Stimulated activated CD4-positive, alpha-beta T cell treated with anti-CD3 and anti-CD28 coated beads, Interleukin-2, amount 100 ng/mL, for 24 hours (primary cell): ENCODE measurements around the gene RDM1.
A peak's percentile ranks its signal among the peaks of the same experiment; 100 is the strongest.
"Not testable (repeated sequence)": the region's sequence is repeated elsewhere in the genome, so short reads cannot be mapped to it uniquely, and the experiment has no call there.

Experiments used
- DNase-seq, 2 donors: peaks; one replicate each; pipeline ENCODE4 v3.0.0-alpha.2; 2020

The RDM1 gene

DNA sequence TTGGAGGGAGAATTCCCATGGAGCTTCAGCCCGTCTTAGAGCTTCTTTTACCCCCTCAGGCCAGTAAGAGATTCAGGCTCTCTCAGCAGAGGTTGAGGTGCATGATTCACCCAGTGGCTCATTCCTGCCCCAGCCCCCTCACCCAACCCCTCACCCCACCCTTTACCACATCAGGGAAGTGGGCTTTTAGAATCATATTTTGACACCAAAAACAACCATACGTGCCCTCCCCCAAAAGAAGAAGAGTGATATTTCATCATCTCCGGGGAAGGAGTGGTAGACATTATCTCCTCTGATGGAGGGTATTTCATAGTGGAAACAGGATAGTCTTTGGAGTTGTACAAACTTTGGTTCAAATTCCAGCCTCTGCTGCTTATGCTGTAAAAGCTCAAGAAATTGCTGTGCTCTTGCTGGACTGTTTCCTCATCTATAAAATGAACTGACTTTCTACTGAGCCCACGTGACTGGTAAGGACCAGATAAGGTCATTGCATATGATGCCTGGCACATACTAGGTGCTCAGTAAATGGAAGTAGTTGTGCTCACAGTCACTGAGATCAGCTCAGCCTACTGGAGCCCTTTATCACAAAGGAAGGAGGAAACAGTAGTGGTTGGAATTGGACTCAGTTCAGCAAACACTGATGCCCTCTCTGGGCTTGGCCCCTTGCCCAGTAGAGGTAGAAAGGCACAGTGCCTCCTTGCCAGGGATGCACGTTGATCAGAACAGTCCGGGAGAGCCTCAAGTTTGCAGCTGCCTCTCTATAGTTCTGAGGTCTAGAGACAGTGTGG lies 32.1 kb downstream of the RDM1 start:
- DNase-seq: no peak

DNA sequence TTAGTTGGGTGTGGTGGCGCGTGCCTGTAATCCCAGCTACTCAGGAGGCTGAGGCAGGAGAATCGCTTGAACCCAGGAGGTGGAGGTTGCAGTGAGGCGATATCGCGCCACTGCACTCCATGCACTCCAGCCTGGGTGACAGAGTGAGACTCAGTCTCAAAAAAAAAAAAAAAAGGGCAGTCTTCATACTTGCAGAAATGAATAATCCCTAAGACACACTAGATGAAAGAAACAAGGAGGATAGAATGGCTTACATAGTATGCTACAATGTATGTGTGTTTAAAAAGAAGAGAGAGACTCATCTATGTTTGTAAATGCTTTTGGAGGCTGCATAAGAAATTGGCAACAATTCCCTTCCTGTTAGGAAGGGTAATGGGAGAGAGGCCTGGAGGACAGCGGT lies 32.8 kb downstream of the RDM1 start:
- DNase-seq: not testable (repeated sequence)

DNA sequence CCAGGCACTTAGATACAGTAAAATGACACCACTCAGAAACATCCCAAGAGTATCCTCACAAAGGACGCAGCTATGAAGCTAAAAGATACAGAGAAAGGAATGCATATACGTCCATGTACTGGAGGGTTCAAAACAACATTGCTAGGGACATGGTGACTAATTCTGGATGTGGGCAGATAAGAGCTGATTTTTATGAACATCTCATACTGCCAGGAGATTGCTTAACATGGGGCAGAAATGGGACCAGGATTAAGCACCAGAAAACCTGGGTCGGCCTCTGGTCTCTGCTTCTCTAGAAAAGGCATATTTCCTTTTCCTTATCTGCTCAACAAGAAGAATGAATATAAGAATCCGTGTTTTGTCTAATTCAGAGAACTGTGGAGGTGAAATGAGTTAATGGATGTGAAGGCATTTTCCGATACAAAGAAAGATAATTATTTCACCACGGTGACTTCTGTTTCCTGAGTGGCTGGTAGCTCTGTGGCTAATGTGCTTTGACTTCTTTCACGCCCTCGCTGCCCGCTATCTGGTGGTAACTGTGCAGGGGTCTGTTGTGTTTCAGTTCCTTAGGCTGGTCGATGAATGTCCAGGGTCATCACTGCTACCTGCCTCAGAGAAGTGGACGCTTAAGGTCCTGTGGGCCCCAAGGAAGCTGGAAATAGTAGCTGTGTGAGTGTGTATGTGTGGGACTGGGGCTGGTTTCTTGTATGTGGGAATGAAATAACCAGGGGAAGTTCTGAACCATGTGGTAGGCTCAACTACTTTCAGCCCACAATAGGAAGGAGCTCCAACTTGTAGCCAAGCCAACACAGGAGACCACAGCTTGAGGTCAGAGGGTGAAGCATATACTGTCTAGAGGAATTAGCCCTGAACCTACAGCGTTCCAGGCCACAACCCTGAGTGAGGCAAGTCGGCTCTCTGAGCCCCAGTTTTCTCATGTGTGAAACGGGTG lies 34.7 kb downstream of the RDM1 start:
- DNase-seq: peak in 1 of 2 donors; percentile 30

DNA sequence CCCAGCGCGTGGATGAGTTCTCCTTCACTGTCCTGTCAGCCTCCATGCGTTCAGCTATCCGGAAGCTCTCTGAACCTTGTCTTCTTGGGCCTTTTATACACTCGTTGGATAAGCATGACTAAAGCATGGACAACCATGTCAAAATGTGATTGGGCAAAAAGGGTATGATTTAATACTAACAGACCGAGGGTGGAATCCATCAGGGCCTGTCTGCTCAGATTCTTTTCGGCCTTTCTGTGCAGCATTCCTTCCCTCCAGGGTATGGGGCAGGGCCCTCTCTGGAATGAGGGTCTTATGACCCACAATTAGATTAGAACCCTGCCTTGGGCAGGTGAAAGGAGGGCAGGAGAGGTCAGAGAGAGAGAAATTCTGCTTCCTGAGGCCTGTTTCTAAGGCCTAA lies 36.4 kb downstream of the RDM1 start:
- no peak for DNase-seq

DNA sequence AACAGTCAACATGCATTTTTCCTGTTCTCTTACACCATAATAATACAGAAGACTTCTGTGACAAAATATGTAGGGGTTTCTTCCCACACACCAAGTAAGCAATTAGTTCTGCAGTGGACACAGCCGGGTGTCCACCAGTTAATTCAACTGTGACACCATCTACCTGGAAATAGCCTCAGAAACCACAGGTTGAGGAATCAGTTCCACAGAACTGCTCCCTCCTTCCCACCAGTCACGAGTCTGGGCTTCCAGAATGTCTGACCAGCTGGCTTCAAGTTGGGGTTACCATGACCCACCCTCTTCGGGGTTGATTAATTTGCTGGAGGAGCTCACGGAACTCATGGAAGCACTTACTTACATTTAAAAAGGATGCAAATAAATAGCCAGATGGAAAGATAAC lies 36.8 kb downstream of the RDM1 start:
- no peak for DNase-seq

DNA sequence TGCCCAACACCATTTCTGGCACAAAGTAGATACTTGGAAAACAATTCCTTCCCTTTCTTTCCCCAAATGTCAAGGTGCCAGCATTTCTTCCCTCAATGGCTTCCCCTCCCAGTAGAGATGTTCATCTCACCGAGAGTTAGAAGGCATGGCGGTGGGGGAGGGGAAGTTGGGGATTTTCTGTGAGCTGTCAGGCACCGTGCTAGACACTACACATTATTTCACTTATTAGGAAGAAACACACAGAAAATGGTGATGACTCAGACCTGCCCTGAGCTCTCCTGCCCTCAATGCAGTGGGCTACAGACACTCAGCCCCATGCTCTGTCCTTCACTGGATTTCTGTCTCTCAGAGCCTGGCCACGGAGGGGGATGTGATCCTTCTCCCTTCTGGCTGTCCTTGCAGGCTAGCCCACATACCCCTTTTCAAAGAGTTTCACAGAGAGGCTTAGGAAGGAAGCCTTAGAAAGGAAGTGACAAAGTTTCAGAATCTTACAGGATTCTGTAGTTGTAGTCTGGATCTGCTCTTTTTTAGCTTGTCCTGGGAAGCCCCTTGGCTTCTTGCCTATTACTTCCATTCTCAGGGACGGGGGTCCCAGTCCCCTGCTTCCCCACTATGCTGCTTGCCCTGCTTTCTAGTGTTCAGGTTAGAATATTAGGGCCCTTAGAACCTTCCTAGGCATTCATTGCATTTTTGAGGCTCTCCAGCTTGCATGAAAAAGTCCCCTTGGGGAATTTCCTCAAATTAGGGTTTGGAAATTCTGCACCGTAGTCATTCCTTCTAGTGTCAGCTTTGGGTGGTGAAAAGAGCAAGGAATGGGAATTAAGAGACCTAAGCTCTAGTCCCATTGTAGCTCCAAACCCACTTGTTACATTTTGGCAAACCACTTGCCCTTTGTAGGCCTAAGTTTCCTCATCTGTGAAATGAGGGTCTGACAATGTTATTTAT lies 38.2 kb downstream of the RDM1 start:
- DNase-seq: peak; percentile 56 to 64

DNA sequence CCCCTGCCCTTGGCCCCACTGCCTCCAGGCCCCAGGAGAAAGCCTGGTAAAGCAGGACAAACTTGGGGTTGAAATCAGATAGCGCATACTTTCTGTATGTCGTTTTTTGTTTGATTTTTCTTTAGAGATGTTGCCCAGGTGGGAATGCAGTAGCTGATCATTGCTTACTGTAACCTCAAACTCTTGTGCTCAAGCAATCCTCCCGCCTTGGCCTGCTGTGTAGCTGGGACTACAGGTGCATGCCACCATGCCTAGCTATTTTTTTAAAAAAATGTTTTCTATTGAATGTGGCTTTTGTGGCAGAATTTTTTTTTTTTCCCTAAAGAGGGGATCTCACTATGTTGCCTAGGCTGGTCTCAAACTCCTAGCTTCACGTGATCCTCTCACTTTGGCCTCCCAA lies 39.3 kb downstream of the RDM1 start:
- DNase-seq: no peak

DNA sequence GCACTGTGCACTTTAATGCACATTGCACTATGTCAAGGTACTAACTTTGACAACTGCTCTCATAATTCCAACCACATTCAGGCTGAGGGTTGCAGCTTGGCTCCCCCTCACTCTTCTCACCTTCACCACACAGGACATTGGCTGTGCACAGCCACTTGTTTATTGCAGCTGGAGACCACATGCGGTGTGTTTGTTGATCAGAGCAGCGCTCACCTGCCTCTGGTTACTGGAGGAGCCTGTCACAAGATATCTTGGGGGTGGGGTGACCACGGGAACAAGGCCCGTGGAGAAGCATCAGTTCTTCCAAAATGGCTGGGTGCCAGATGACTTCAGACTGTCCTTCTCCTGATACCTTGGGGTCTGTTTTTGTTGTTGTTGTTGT lies 39.8 kb downstream of the RDM1 start:
- peak in 1 of 2 donors; percentile 20 for DNase-seq

DNA sequence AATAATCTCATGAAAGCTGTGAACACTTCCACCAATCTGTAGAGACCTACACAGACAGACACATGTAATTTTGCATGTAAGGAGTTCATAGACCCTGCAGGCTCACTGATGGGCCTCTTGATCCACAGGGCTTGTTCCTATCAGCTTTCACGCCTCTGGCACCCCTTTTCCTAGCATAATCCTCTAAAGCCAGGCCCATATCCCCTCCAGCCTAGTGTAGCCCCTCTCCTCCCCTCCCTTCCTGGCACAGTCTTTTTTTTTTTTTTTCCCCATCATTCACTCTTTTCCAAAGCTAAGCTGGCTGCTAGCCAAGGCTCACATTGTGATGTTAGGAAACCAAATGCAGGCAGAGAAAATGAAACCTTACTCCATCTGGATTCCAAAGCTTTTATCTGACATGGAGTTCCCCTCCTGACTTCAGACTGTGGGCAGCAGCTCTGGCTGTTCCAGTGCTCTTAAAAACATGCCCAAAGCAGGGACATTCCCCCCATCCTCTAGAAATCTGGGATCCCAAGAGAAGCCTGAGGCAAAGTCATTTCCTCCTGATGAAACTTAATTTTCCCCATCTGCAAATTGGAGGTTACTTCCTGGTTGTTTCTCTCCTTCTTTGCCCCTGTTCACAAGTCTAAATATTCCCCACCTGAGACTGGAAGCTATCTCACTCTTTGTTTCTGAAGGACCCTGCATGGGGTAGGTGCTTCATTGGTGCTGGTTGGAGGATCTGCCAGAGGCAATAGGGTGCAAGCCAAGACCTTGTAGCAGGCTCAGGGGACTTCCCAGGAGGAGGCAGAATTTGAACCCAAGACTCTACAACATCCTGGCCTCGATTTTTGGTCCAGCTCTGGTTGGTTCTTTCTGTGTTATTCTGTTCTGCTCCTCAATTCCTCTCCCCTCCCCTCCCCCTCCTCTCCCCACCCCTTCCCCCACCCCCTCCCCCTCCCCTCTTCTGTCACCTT lies 40.5 kb downstream of the RDM1 start:
- DNase-seq: no peak

DNA sequence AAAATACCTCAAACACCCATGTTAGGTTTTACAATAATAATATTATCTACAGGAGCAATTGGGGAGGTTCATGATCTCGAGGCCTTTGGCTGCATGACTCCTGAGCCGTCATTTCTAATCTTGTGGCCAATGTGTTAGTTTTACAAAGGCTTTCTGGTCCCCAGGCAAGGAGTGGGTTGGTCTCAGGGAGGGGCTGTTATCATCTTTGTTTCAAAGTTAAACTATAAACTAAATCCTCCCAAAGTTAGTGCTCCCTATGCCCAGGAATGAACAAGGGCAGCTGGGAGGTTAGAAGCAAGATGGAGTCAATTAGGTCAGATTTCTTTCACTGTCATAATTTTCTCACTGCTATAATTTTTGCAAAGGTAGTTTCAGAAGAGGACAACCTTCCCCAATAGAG lies 41.3 kb downstream of the RDM1 start:
- no peak for DNase-seq

DNA sequence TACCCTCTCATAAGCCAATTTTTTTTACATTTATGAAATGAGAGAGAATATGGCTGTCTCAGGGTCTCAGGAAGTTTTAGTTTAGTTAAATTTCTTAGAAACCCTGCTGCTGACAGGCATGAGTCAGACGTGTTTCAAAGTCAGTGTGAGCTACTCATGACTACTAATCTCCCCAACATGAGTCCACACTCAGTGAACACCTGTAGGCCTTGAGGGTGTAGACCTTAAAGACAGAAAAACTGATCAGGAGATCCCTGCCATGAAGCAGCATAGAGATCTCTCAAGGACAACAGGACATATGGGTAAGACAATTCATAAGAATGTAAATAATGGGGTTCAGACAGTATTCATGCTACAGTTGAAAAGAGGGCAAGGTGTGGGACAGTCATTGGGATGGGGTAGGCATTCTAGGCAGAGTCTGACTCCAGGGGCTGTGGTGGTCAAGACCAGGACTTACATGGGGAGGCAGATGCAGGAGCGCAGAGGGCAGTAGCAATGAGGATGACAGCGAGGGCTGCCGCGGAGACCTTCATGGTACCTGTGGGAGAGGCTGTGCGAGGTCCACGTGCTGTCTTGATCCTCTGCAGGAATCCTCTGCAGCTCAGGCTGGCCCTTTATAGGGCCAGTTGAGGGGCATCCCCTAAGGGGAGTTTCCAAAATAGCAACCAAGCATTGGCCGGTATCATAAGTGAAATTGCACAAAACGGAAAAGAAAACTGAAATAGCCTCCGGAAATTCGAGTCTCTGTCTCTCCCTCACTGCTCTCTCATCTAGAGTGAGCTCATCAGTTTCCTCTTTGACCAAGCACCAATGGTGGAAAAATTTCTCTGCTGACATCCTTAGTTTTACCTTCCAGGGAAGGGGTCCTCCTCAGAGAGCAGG lies 50.6 kb downstream of the RDM1 start, which contains the start of gene CCL5:
Gene CCL5, minus strand, starts transcription at position 588 of the 882 bp plus-strand sequence.
- DNase-seq: peak; percentile 28 to 30

DNA sequence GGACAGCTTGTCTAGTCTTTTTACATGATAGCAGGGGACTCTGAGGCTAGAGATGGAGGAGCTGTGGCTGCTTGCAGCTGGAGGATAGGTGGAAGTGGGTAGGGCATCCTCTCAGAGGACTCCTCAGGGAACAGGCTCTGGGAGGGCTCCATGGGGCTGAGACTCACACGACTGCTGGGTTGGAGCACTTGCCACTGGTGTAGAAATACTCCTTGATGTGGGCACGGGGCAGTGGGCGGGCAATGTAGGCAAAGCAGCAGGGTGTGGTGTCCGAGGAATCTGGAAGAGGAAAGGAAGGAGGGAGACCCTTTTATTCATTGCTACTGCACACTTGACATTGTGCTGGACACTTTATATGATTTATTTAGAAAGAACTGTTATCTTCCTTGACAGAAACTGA lies 52.2 kb downstream of the RDM1 start:
- no peak for DNase-seq

DNA sequence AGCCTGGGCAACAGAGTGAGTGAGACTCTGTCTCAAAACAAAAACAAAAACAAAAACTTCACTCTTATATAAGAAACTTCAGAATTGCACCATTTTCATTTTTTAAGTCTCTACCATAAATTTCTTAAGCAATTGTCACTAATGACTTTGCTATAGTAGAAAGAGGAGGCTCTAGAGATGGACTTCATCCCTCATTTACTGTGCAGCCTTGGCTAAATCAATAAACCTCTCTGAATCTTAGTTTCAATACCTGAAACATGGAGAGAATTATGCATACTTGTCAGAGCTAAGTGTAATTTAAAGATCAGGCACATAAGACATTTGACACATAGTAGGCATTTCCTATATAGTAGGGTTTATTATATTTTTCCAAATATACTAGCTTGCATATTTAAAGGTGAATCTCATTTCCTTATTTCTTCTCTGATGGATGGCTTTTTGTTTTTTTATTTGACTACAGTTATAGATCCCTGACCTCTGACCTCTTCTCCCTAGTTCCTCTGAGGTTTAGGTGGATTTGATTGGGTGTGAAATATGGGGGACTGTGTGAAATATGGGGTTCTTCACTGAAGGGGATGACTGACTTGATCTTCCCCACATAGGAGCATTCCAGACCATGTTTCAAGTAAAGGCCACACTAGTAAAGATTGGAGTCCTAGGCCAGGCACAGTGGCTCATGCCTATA lies 53.1 kb downstream of the RDM1 start:
- no peak for DNase-seq

DNA sequence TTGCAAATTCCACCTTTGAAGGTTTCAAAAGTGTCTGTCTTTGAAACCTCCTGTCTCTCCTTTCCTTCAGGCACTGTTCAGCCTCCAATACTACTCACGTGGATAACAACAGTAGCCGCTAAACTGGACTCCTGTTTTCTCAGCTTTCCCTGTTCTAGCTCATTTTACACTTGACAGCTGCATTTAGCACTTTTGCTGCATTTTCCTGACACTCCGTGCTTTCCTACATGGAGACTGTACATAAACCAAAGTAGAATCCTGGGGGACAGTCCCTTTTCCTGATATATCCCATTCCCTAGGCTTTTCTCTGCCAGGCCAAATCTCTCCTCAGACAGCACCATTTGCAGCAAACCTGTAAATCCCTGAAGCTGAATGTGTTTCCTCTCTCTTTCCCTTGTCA lies 54.0 kb downstream of the RDM1 start:
- no peak for DNase-seq

DNA sequence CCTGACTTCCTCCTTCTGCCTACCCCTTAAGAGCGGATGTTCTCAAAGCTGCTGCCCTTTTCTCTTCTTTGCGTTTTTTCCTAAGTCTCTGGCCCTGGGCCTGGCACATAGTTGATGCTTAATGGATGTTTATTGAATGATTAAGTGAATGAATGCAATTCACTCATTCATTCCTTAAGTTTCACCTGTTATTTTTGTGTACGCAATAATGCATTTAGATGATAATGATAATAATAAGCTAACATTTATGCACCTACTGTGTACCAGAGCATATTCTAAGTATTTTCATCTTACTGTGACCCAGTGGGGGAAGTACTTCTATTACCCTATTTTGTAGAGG lies 54.8 kb downstream of the RDM1 start:
- no peak for DNase-seq

DNA sequence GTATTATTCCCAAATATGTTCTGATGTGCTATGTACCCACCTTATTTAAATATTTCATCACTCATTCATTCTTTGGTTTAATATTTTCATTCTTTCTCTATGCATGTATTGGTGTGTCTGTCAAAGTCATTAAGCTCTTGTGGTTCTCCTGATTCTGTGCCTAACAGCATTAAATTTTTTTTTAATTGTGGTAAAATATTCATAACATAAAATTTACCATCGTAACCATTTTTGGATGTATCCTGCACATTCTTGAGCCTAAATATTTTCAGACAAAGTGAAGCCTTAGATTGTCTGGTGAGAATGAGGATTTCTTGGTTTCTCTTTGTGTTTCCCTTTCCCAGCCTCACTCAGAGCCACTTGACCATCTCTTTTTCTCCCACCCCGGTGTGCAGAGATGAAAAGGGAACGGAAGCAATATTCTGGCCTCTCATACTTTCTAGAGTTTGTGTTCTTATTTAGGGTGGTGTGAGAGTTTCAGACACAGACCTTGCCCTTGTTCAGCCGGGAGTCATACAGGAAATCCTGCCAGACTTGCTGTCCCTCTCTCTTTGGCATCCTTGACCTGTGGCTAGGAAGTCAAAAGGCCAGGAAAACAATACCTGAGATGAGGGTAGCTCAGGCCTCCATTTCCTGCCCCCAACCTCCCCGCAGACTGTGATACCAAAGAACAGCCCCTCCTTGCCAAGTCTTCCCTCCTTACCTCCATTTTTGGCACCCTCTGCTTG lies 55.3 kb downstream of the RDM1 start:
- DNase-seq: no peak

DNA sequence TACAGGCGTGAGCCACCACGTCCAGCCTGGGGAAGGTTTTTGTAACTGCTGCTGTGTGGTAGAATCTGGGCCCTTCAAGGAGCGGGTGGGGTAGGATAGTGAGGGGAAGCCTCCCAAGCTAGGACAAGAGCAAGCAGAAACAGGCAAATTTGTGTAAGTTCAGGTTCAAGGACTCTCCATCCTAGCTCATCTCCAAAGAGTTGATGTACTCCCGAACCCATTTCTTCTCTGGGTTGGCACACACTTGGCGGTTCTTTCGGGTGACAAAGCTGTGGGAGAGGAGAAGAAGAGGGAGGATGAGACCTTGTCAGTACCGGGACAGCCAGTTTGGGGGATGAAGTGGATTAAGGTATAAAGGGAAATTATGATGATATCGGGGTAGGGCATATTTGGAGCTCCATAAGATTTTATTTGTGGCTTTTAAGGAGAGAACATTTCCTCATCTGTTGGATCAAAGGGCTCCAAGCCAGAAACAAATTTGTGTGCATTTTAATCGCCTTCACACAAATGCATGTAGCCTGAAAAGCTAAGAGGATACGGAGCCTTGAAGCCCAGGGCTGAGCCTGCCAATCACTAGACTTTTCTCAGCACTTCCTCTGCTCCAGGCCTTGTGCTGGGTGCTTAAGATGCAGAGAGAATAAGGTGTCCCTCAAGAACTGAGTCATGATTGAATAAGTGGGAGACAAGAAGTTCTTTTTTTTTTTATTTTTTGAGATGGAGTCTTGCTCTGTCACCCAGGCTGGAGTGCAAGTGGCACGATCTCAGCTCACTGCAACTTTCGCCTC lies 58.2 kb downstream of the RDM1 start:
- no peak for DNase-seq
